ENCODE results near the gene PDZRN3.

PDZRN3 gene

DNA sequence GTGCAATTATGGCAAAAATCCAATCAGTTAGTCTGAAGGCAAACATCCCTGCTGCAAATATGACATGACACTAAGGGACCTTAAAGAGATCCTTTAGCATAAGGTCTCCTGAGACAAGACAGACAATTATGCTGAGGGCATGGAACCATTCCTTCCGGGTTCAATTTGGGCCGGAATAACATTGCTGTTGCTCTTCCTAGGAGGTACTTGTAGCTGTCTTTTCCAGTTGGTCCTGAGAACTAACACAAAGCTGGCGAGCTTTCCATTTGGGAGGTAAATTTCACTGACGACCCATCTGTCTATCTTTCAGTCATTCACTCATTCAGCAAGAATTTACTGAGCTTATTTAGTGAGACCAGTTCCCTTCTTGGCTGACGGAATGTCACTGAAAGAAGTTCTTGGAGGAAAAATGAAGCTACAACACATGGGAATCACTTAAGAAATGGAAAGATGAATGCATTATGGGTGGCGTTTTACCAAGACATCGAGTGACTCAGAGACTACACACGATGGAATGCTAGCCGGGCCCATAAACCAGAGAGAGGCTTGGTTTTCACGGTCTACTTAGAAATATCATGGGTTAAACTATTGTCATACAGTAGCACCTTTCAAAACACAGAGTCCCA lies 215.5 kb downstream of the PDZRN3 start:
- no peak for DNase-seq

DNA sequence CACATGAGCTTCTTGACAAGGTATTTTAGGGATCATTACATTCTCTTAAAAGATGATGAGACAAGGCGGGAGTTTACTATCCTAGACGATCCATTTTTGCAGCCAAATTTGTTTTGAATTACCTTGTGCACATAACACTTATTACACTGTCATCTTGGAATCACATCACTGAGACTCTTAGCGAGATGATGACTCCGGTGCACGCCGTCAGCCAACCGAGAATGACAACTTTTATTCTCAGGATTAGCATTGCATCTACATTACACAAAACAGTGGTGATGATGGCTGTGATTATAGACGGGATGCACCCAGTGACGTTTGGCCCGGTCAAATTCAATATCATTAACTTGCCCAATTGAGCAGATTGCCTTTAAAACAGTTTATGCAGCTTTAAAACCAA lies 216.1 kb downstream of the PDZRN3 start:
- DNase-seq = no peak

GRCh38 chr3:73407577-73407976 lies 217.2 kb downstream of the PDZRN3 start:
- no peak for DNase-seq

GRCh38 chr3:73405853-73406252 lies 218.9 kb downstream of the PDZRN3 start:
- DNase-seq = no peak

GRCh38 chr3:73405000-73405399 lies 219.7 kb downstream of the PDZRN3 start:
- DNase-seq = no peak

DNA sequence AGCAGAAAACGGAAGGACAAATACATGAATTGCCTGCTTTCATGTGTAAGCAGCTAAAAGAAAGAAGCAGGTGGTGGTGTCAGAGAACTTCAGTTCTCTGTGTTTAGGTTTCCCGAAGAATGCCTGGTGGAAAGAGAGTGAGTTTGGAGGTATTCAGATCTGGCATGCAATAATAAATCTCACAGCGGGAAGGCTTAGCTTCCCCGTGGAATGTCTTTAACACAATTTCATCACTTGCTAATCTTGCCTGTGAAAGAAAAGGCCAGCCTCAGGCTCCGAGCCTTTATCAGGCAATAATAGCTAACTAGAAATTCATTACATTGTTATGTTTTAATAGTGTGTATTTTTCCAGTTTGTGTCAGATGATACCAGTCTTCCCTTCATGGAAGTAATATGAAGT lies 220.3 kb downstream of the PDZRN3 start:
- no peak for DNase-seq

DNA sequence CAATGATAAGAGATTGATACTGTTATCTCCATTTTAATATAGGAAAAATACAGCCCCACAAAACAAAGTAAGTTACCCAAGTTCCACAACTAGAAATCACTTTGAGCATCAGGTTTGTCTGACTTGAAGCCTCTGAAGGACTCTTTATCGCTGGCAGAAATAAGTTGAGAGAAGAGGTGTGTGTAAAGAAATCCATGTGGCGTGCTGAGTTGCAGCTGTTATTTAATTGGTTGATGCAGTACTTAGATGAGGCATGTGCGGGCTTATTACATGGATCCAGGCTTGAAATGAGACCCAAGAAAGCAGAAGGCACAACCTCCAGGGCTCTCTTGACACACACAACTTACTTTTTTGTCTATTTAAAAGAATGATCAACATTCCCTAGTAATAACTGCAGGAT lies 221.3 kb downstream of the PDZRN3 start:
- DNase-seq = no peak

GRCh38 chr3:73401616-73402279 lies 223.0 kb downstream of the PDZRN3 start:
- DNase-seq = no peak

GRCh38 chr3:73401059-73401458 lies 223.7 kb downstream of the PDZRN3 start:
- DNase-seq = no peak

DNA sequence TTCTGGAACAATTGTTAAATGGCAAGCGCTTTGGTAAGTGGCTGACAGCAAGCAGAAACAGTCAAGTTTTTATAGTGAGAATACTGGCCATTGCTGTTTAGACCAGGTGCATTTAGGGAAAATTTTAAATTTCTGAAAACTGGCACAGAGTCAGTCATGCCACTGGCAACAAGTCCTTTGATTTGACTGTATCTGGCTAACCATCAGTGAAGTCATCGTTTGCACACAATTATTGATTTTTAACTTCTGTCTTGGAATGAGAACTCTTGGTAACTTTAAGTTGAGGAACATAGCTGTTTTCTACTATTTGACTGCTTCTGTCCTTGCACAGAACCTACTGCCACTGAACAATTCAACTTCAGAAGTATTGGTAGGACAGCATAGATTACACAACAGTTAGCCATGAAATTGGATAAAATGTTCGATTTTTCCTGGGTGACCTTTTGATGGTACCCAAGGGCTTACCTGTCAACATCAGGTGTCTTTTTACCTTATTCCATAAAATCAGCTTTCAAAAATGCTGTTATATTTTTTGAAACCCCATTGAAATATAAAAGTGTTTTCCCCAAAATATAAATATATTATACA lies 225.0 kb downstream of the PDZRN3 start:
- DNase-seq = no peak

DNA sequence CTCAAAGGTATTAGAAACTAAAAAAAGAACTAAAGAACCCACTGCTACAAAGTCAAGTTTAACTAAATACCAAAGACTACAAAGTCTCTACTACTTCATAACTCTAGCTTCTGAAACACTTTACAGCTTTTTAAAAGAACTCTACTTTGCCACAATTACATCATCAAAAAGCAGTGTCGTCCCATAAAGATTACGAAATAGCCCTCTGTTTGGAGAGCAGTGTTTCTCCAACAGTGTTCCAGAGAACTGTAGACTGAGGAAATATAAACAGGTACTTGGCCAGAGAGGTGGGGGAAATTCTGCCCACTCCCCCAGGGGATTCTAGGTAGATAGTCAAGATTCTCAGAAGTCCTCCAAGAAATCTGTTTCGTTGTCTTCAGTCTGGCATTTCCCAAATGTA lies 225.6 kb downstream of the PDZRN3 start:
- DNase-seq = no peak

GRCh38 chr3:73398084-73398483 lies 226.7 kb downstream of the PDZRN3 start:
- DNase-seq = no peak

DNA sequence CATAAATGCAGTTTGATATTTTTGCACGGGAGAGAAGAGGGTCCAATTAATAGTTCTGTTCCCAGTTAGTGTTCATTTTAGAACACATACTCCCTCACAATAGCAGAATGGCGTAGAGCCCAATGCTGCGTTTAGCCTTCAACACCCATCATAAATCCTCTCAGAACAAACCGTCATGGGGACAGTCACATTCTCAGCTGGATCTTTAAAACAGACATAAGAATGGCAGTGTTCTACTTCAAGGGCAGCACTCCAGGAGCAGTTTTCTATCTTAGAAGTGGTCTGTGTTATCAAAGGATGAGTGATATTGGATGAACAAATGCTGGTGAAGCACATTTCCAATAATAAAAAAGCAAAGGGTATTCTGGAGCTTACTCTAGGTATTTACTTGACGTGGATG lies 230.5 kb downstream of the PDZRN3 start:
- no peak for DNase-seq

- no peak for DNase-seq
Observed at GRCh38 chr3:73393005-73393404, 231.7 kb downstream of the PDZRN3 start.

GRCh38 chr3:73391984-73392383 lies 232.8 kb downstream of the PDZRN3 start:
- no peak for DNase-seq

GRCh38 chr3:73389928-73390327 lies 234.8 kb downstream of the PDZRN3 start:
- no peak for DNase-seq

DNA sequence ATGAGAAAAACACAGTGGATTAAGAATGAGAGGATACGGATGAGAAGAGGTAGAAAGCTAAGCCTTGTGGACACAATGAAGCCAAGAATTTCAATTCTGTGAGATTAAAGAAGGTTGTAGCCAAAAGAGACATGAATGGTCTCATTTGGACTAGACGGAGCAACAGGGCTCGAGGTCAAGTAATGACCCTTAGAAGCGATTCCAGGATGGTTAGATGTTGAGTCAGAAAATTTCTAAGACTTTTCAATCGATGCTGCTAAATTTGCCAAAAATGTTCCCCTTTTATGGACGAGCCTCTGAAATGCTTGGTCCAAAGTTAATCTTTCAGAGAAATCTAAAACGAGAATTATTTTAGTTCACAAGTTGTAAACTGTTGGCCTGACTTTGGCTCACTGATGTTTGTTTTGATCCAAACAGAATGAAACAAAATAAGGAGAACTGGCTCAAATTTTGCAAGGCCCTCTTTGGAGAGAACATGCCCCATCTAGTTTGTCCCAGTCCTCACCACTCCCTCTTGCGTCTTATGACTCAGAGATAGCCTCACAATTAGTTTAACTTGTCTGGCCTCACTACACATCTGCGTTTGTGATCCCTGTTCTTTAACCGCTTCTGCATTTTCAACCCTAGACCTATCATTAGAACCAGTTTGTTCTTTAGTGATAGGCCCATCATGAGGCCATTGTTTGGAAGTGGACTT lies 235.5 kb downstream of the PDZRN3 start:
- DNase-seq = no peak

DNA sequence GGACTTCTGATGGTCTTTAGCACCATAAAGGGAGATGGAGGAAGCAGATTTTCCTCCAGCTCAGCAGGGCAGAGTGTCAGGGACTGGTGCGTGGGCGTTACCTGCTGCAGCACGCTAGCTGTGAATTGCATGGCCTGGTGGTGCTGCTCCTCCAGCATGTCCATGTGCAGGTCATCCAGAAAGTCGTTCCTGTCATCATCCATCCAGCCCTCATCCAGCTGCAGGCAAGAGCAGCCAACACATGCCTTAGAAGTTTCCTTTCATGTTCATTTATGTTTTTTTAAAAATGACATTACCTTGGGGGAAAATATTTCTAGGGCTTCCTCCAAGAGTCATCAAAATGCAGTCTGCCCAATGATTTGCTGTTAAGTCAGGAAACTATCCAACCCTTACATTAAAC lies 239.2 kb downstream of the PDZRN3 start:
- no peak for DNase-seq

DNA sequence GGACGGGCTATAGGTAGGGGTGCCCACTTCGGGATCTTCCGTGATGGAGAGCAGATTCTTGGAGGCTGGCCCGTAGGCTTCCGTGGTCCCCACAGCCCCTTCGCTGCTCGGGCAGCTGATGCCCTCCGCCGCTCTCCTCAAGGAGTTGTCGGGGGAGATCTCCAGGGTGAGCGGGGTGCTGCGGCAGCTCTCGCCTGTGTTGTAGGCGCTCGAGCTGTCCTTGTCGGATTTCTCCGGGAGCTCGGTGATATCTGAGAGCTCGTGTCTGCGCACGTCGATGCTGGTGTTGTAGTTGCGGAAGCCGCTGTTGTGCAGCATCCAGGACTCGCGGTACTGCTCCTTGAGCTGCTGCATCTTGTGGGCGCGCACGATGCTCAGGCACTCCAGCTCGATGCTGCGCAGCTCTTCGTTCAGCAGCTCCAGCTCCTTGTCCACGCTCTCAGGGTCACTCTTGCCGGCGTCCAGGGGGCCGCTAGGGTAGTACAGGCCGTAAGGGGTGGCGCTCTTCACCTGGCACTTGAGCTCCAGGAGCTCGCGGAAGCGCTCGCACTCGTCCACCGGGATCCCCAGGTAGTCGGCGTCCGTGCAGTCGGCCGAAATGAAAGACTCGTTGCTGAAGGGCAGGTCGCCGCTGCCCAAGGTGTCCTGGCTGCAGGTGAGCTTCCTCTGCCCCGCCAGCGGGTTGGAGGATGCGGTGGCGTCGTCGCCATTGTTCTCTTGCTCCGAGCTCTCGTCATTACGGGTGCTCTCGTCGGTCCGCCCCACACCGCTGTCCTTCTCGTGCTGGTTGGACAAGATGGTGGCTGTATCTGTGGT lies 240.4 kb downstream of the PDZRN3 start:
- no peak for DNase-seq

DNA sequence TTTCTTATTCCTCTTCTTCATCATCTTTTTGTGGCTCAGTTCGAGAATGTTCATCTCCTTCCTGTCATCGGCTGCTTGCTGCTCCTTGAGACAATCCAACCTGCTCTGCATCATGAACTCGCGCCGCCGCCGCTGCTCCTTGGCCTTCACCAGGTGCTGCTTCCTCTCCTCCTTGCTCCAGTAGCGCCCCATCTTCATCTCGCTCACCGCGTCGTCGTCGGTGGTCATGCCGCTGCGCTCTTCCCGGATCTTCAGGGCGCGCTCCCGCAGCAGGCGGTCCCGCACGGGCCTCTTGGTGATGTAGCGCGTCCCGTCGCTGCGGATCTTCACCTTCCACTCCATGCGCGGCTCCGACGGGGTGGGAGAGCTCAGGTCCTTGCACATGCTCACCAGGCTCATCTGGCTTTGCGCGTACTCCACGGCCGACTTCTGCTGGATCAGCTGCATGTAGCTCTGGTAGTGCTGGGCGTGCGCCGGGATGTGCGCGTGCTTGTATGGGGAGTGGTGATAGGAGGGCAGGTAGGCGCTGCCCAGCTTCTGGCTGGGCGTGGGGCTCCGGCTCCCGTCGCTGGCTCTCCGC lies 241.2 kb downstream of the PDZRN3 start:
- no peak for DNase-seq

- no peak for DNase-seq
Observed at GRCh38 chr3:73381551-73381950, 243.2 kb downstream of the PDZRN3 start.

GRCh38 chr3:73380735-73381532 lies 243.8 kb downstream of the PDZRN3 start:
- no peak for DNase-seq
